ENCODE data around the gene SLC6A3. TPM values are rescaled to one million over a fixed set of nuclear protein-coding genes. Genes with fewer than 3 reads are reported as not detected.

The SLC6A3 gene
- polyA plus RNA-seq, 3 donors = not detected

GRCh38 chr5:1443991-1444360, 1.3 kb downstream of the SLC6A3 start:
- Mint-ChIP-seq H3K4me1 (no peaks in the 10 kb centered on the region), H3K4me3 (peak overlapping the region in 1 of 2 donors; percentile 79)

GRCh38 chr5:1443171-1443570, 2.1 kb downstream of the SLC6A3 start:
- Histone ChIP-seq H3K4me1 (ENCODE audit: control insufficient read depth in 1 of 2, insufficient read depth in 2 of 2, low read length in 2 of 2) (no peaks in the 10 kb centered on the region), H3K9me3 (replicated peaks in 1 of 2; ENCODE audit: control insufficient read depth in 1 of 2, insufficient read depth in 1 of 2, low read length in 2 of 2) (no peaks in the 10 kb centered on the region), H3K27ac (ENCODE audit: low read depth in 1 of 2, low read length in 2 of 2) (no peak overlapping the region), H3K9ac (ENCODE audit: insufficient read depth, low read length, poor library complexity, severe bottlenecking) (no peak overlapping the region), H3K79me2 (ENCODE audit: insufficient read depth, low read length) (no peaks in the 10 kb centered on the region), H3K4me2 (replicated peaks; ENCODE audit: extremely low read depth, low read length, poor library complexity, severe bottlenecking) (no peak overlapping the region), H2AFZ (ENCODE audit: insufficient read depth, low read depth, low read length, poor library complexity, severe bottlenecking) (no peak overlapping the region), H3K27me3 (ENCODE audit: control insufficient read depth in 2 of 2, insufficient read depth in 2 of 2, low read length in 2 of 2) (peaks cover 17 to 52% of the 10 kb centered on the region in 2 donors), H4K20me1 (ENCODE audit: insufficient read depth, low read length) (no peaks in the 10 kb centered on the region), H3K36me3 (replicated peaks in 1 of 2; ENCODE audit: control insufficient read depth in 1 of 2, insufficient read depth in 2 of 2, low read length in 2 of 2) (no peaks in the 10 kb centered on the region), H3K4me3 (replicated peaks in 1 of 3; ENCODE audit: low read depth in 2 of 3, low read length in 3 of 3) (no peak overlapping the region)
- no peak for TF ChIP-seq CTCF (IDR thresholded peaks at IDR 0.05)
- peaks cover 0 to 7% (median 4%) of the 10 kb centered on the region in 7 donors for H3K9me3 Mint-ChIP-seq
- 77% methylated on average over 7 of the region's 9 CpGs for WGBS (ENCODE audit: insufficient coverage)
- intact Hi-C loops (cut with micrococcal nuclease) = no loop called here
- no peak for DNase-seq
- peaks cover 51 to 74% (median 63%) of the 10 kb centered on the region in 3 donors for H3K27me3 Mint-ChIP-seq (ENCODE audit: low read depth in 3 of 3)
- peak overlapping the region in 1 of 2 donors; percentile 79 for H3K4me3 Mint-ChIP-seq
- no peak overlapping the region for H3K27ac Mint-ChIP-seq
- no peaks in the 10 kb centered on the region for H3K4me1 Mint-ChIP-seq
- H3K36me3 Mint-ChIP-seq = no peaks in the 10 kb centered on the region

More at GRCh38 chr5:1443991-1444360, 1.3 kb downstream of the SLC6A3 start:
- no peak overlapping the region for H3K4me3 ChIP-seq (replicated peaks in 1 of 3; ENCODE audit: low read depth in 2 of 3, low read length in 3 of 3)
- H3K9me3 ChIP-seq (replicated peaks in 1 of 2; ENCODE audit: control insufficient read depth in 1 of 2, insufficient read depth in 1 of 2, low read length in 2 of 2) = no peaks in the 10 kb centered on the region
- 61% methylated on average over 15 of the region's 15 CpGs for WGBS (ENCODE audit: insufficient coverage)
- intact Hi-C loops (cut with micrococcal nuclease) = no loop called here
- H3K9ac ChIP-seq (ENCODE audit: insufficient read depth, low read length, poor library complexity, severe bottlenecking) = no peak overlapping the region
- Mint-ChIP-seq H3K9me3 (peaks cover 0 to 7% (median 4%) of the 10 kb centered on the region in 7 donors), H3K27ac (no peak overlapping the region), H3K27me3 (ENCODE audit: low read depth in 3 of 3) (peaks cover 56 to 81% (median 69%) of the 10 kb centered on the region in 3 donors), H3K36me3 (no peaks in the 10 kb centered on the region)
- H2AFZ ChIP-seq (ENCODE audit: insufficient read depth, low read depth, low read length, poor library complexity, severe bottlenecking) = no peak overlapping the region
- H3K27ac ChIP-seq (ENCODE audit: low read depth in 1 of 2, low read length in 2 of 2) = no peak overlapping the region
- H3K27me3 ChIP-seq (ENCODE audit: control insufficient read depth in 2 of 2, insufficient read depth in 2 of 2, low read length in 2 of 2) = peaks cover 17 to 55% of the 10 kb centered on the region in 2 donors
- no peaks in the 10 kb centered on the region for H3K36me3 ChIP-seq (replicated peaks in 1 of 2; ENCODE audit: control insufficient read depth in 1 of 2, insufficient read depth in 2 of 2, low read length in 2 of 2)
- no peak for DNase-seq
- no peaks in the 10 kb centered on the region for H3K79me2 ChIP-seq (ENCODE audit: insufficient read depth, low read length)
- H3K4me2 ChIP-seq (replicated peaks; ENCODE audit: extremely low read depth, low read length, poor library complexity, severe bottlenecking) = no peak overlapping the region
- no peaks in the 10 kb centered on the region for H4K20me1 ChIP-seq (ENCODE audit: insufficient read depth, low read length)
- no peak for TF ChIP-seq CTCF (IDR thresholded peaks at IDR 0.05)
- no peaks in the 10 kb centered on the region for H3K4me1 ChIP-seq (ENCODE audit: control insufficient read depth in 1 of 2, insufficient read depth in 2 of 2, low read length in 2 of 2)
